Sigmoid colon (tissue), 7 donors: ENCODE measurements around the gene MIB2. TPM values are rescaled to one million over a fixed set of nuclear protein-coding genes. Genes with fewer than 3 reads are reported as not detected.

ENCODE experiments used
- DNase-seq: peaks from one replicate; pipeline ENCODE4 v3.0.0-alpha.2; 2019
- H3K27ac ChIP-seq, 4 donors: fragments of 200-600 bp; sonication (generic); one replicate each; pipeline ENCODE4 v1.5.1; 2016 to 2019; ENCODE audit warnings: mild to moderate bottlenecking in 1 of 4
- H3K27me3 ChIP-seq, 3 donors: fragments of 200-600 bp; sonication (generic); one replicate each; pipeline ENCODE4 v1.5.1; 2019; ENCODE audit warnings: mild to moderate bottlenecking in 1 of 3
- H3K36me3 ChIP-seq, 4 donors: fragments of 200-600 bp; sonication (generic); one replicate each; pipeline ENCODE4 v1.5.1; 2016 to 2019
- H3K4me1 ChIP-seq, 4 donors: fragments of 200-600 bp; sonication (generic); one replicate each; pipeline ENCODE4 v1.5.1; 2017 to 2019
- H3K4me3 ChIP-seq, 4 donors: fragments of 200-600 bp; sonication (generic); one replicate each; pipeline ENCODE4 v1.5.1; 2017 to 2019; ENCODE audit warnings: mild to moderate bottlenecking in 2 of 4, moderate library complexity in 1 of 4
- H3K9me3 ChIP-seq, 4 donors: fragments of 200-600 bp in 3 of 4; sonication (generic) in 3 of 4; one replicate each; pipeline versions ENCODE4 v1.5.1 to v1.6.1; 2013 to 2019
- EP300 ChIP-seq, 4 donors: sonication (generic); formaldehyde crosslinking; IDR thresholded peaks; one replicate each; pipeline ENCODE4 v1.6.1; 2017; ENCODE audit warnings: antibody characterized with exemption in 4 of 4
- POLR2A ChIP-seq, 2 donors: fragments of 450-650 bp; IDR thresholded peaks; one replicate each; pipeline ENCODE4 v1.6.1; 2016; ENCODE audit warnings: antibody characterized with exemption in 2 of 2, mild to moderate bottlenecking in 2 of 2, moderate library complexity in 2 of 2
- POLR2AphosphoS5 ChIP-seq, 4 donors: sonication (generic); formaldehyde crosslinking; IDR thresholded peaks; one replicate each; pipeline ENCODE4 v1.6.1; 2017; ENCODE audit warnings: antibody characterized with exemption in 4 of 4
- WGBS, 2 donors: extraction: QIAGEN DNeasy Blood & Tissue Kit; methylation state at CpG; one replicate each; pipeline ENCODE4 v1.1.7; 2013; 5-methylcytosine and 5-hydroxymethylcytosine counted together
- intact Hi-C: fragments of 100-400 bp; cut with DNase I; formaldehyde crosslinking; loops from one replicate; pipeline ENCODE4 v1.15.1; 2023
- polyA plus RNA-seq, 3 donors: library from polyadenylated mRNA; stranded (reverse); fragments of 200-250 nt; gene quantifications; one replicate each; pipeline ENCODE4 v1.2.3, GENCODE V29; 2013
- total RNA-seq, 4 donors: library from RNA; depleted of rRNA; stranded (reverse); fragments of >200 nt; gene quantifications; one replicate each; pipeline ENCODE4 v1.1.0, GENCODE V29; 2016
- TF ChIP-seq, protein P1 (sequence below), 4 experiments: fragments of 450-650 bp in 3 of 4; fragments of 200-600 bp in 1 of 4; IDR thresholded peaks; one replicate each; pipeline ENCODE4 v1.5.1; 2016 to 2019; ENCODE audit warnings: antibody characterized with exemption in 4 of 4, mild to moderate bottlenecking in 3 of 4, moderate library complexity in 2 of 4
- donor health status: healthy with polysubstance abuse.
- donor health status: Bipolar disorder and iron deficiency.
- donor health status: healthy.

The MIB2 gene
- total and polyA plus RNA-seq, 7 donors, result 24.6 to 95.3 (median 37.1) TPM

DNA sequence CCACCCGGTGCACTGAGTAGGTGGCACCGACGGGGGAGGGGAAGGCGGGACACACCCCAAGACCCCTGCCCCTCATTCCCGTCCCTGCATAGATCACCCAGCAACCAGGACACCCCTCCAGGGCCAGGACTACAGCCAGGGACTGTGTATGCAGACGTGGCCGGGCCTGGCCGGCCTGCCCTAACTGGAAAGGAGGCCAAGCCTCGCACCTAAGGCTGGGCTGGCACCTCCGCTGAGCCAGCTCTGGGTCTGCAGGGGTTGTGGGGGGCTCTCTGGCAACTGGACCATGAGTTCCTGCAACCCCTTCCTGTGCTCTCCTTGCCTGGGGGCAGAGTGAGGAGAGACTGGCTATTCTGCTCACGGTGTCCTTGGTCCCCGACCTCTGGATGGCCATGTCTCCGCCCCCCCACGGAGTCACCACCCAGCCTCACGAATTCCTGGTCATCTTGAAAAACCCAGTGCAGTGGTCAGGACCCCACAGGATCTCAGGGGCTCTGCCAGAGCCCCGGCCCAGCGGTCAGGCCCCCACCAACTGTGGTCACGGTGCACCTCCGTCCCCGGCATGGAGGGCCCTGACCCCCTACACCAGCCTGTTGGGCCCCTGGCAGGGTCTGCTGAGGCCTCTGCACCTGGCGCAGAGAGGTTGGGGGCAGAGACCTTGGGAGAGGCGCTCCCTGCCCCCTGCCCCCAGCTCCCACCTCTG lies 14.3 kb upstream of the MIB2 start:
- DNase-seq, result no peak
- intact Hi-C loops, result no loop called here
- Histone ChIP-seq H3K36me3 (no peaks in the 10 kb centered on the region), H3K4me1 (peaks cover 0 to 19% (median 14%) of the 10 kb centered on the region in 4 donors), H3K9me3 (no peaks in the 10 kb centered on the region), H3K4me3 (no peak overlapping the region), H3K27me3 (peaks cover 31 to 85% (median 55%) of the 10 kb centered on the region in 3 donors), H3K27ac (no peak overlapping the region)
- TF ChIP-seq POLR2AphosphoS5 (IDR thresholded peaks at IDR 0.05) (no peak), EP300 (IDR thresholded peaks at IDR 0.05) (no peak), POLR2A (IDR thresholded peaks at IDR 0.05) (no peak)
- TF ChIP-seq, protein P1, sequence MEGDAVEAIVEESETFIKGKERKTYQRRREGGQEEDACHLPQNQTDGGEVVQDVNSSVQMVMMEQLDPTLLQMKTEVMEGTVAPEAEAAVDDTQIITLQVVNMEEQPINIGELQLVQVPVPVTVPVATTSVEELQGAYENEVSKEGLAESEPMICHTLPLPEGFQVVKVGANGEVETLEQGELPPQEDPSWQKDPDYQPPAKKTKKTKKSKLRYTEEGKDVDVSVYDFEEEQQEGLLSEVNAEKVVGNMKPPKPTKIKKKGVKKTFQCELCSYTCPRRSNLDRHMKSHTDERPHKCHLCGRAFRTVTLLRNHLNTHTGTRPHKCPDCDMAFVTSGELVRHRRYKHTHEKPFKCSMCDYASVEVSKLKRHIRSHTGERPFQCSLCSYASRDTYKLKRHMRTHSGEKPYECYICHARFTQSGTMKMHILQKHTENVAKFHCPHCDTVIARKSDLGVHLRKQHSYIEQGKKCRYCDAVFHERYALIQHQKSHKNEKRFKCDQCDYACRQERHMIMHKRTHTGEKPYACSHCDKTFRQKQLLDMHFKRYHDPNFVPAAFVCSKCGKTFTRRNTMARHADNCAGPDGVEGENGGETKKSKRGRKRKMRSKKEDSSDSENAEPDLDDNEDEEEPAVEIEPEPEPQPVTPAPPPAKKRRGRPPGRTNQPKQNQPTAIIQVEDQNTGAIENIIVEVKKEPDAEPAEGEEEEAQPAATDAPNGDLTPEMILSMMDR (IDR thresholded peaks at IDR 0.05), result no peak
- whole genome bisulfite sequencing, 2 donors, result 70 to 81% methylated on average over 22 of the region's 22 CpGs

DNA sequence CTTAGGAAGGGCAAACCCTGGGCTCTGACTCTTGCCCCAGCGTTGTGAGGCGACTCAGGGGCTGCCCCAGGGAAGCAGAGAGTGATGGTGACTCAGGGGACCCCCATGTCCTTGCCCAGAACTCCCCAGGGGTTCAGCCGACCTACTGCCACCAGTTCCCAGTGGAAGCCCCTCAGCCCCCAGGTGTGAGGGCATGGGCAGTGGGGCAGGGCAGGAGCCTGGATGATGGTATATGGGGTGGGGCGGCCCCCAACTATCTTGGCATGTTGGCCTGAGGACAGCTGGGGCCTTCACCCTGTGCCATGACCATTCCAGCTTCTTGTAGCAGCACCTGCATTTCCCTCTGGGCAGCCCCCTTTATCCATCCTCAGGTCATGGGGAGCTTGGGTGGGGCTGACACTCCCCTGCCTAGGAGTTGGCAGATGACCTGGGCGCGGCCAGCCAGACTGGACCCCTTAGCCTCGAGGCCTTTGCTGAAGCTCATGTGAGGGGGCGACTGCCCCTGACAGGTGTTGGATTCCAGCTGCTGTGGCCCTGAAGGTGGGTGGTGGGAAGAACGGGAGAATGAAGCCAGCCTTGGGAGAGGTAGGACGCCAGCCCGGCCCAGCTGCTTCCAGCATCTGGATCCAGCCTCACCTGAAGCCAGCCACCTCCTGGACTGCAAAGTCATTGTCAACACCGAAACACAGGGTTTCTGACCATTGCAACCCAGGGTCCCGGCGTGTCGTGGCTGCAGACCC lies 13.6 kb upstream of the MIB2 start:
- WGBS, 2 donors, result 85 to 90% methylated on average over 15 of the region's 15 CpGs
- Histone ChIP-seq H3K27ac (no peak overlapping the region), H3K27me3 (peaks cover 31 to 80% (median 55%) of the 10 kb centered on the region in 3 donors), H3K9me3 (no peaks in the 10 kb centered on the region), H3K36me3 (no peaks in the 10 kb centered on the region), H3K4me3 (no peak overlapping the region), H3K4me1 (peaks cover 0 to 19% (median 14%) of the 10 kb centered on the region in 4 donors)
- intact Hi-C loops, result no loop called here
- TF ChIP-seq, protein P1 (IDR thresholded peaks at IDR 0.05), result no peak
- TF ChIP-seq EP300 (IDR thresholded peaks at IDR 0.05) (no peak), POLR2A (IDR thresholded peaks at IDR 0.05) (no peak), POLR2AphosphoS5 (IDR thresholded peaks at IDR 0.05) (no peak)
- DNase-seq, result no peak

DNA sequence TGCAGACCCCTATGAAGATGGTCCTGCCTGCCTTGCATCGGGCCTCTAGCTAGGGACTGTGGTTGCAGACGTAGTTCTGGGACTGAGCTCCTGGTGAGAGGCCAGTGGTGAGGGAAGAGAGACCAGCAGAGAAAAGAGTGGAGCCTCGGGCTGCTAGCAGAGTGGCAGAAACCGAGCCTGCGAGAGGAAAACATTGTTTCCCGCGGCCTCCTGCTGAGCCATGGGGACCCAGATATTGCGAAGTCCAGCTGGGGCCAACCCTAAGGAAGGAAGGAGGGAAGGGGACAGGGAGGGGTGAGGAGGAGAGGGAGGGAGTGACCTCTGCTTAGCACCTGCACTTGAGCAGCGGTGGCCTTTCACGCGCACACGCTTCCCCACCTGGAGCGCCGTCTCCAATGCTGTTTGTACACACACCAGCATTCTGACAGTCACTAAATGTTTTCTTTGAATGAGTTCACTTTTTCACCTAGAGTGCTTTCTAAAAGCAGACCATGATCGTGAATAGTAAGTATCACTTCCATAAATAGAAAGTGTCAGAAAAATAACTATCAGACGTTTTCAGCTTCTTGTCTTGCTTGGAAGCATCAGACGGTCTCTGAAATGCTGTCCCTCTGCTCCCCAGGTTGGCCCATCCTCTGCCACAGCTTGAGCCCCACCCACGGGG lies 12.9 kb upstream of the MIB2 start:
- Histone ChIP-seq H3K36me3 (no peaks in the 10 kb centered on the region), H3K9me3 (no peaks in the 10 kb centered on the region), H3K4me3 (no peak overlapping the region), H3K27me3 (peaks cover 28 to 72% (median 48%) of the 10 kb centered on the region in 3 donors), H3K27ac (no peak overlapping the region), H3K4me1 (peaks cover 0 to 19% (median 14%) of the 10 kb centered on the region in 4 donors)
- TF ChIP-seq EP300 (IDR thresholded peaks at IDR 0.05) (no peak), POLR2AphosphoS5 (IDR thresholded peaks at IDR 0.05) (no peak), POLR2A (IDR thresholded peaks at IDR 0.05) (no peak)
- TF ChIP-seq, protein P1 (IDR thresholded peaks at IDR 0.05), result no peak
- no peak for DNase-seq
- intact Hi-C loops, result no loop called here
- 56 to 62% methylated on average over 18 of the region's 18 CpGs for WGBS, 2 donors

DNA sequence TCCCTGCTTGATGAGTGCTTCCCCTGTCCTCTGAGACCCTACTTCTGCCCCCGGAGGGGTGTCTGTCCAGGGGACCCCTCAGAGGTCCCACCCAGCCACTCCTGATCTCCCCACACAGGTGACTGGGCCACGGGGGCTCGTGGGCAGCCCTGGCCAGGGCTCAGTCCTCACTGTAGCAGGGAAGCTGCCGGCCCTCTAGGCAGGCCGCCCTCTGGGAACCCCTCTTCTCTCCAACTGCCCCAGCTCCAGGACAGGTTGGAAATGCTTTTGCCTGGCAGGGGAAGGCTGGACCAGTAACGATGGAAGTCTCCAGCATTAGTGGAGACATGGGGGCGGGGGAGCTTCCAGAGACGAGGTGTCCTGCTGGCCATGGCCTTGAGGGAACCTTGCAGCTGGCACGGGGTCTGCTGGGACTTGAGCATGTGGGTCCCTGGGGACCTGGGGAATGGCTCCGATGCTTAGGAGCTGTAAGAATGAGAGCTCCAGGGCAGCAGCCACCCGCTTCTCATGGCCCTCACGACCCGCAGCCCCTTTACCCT lies 12.3 kb upstream of the MIB2 start:
- no peak overlapping the region for H3K4me3 ChIP-seq
- TF ChIP-seq EP300 (IDR thresholded peaks at IDR 0.05) (no peak), POLR2A (IDR thresholded peaks at IDR 0.05) (no peak), POLR2AphosphoS5 (IDR thresholded peaks at IDR 0.05) (no peak)
- TF ChIP-seq, protein P1 (IDR thresholded peaks at IDR 0.05), result no peak
- no peaks in the 10 kb centered on the region for H3K36me3 ChIP-seq
- no peak for DNase-seq
- peaks cover 0 to 19% (median 14%) of the 10 kb centered on the region in 4 donors for H3K4me1 ChIP-seq
- H3K27ac ChIP-seq, result no peak overlapping the region
- H3K9me3 ChIP-seq, result no peaks in the 10 kb centered on the region
- WGBS, 2 donors, result 67 to 82% methylated on average over 13 of the region's 13 CpGs
- H3K27me3 ChIP-seq, result peaks cover 22 to 66% (median 42%) of the 10 kb centered on the region in 3 donors
- intact Hi-C loops, result no loop called here
